WTC11 (cell line): ENCODE measurements around the gene NDST4. TPM values are rescaled to one million over a fixed set of nuclear protein-coding genes. Genes with fewer than 3 reads are reported as not detected.

Source experiments
- ATAC-seq: fragments of 200-7000 bp; cut with Tn5 transposase; 2 replicates; pipeline ENCODE4 v1.10.0; 2021; ENCODE audit warnings: mild to moderate bottlenecking, moderate library complexity
- CTCF ChIA-PET: fragments of 300-600 bp; sonication (Branson Sonifier 250); formaldehyde crosslinking; loops from one replicate; lab custom pipeline; 2021; ENCODE audit warnings: antibody characterized with exemption; lab: Charles Lee
- POLR2A ChIA-PET: fragments of 350-600 bp; sonication (Branson Sonifier 250); formaldehyde crosslinking; loops from one replicate; lab custom pipeline; 2021; ENCODE audit warnings: antibody characterized with exemption; lab: Charles Lee
- DNase-seq: peaks from one replicate; pipeline ENCODE4 v3.0.0; 2021; ENCODE audit warnings: low spot score
- H3K27ac Mint-ChIP-seq: 2 replicates; pipeline ENCODE4 v1.8.0; 2021; ENCODE audit warnings: mixed read lengths
- H3K27me3 Mint-ChIP-seq: 2 replicates; pipeline ENCODE4 v1.8.0; 2021; ENCODE audit warnings: low read depth, mild to moderate bottlenecking, moderate library complexity, mixed read lengths
- H3K36me3 Mint-ChIP-seq: 2 replicates; pipeline ENCODE4 v1.8.0; 2021; ENCODE audit warnings: mixed read lengths
- H3K4me1 Mint-ChIP-seq: 2 replicates; pipeline ENCODE4 v1.8.0; 2022; ENCODE audit warnings: mixed read lengths
- H3K4me3 Mint-ChIP-seq: 2 replicates; pipeline ENCODE4 v1.8.0; 2021; ENCODE audit warnings: mild to moderate bottlenecking, moderate library complexity, mixed read lengths
- H3K9me3 Mint-ChIP-seq: 2 replicates; pipeline ENCODE4 v1.8.0; 2021; ENCODE audit warnings: mixed read lengths
- ATF2 ChIP-seq: sonication (generic); formaldehyde crosslinking; IDR thresholded peaks from 2 replicates; pipeline ENCODE4 v1.8.1; 2022; ENCODE audit warnings: low read depth, missing genetic modification reagents, borderline replicate concordance
- ATF3 ChIP-seq: sonication (generic); formaldehyde crosslinking; conservative IDR thresholded peaks from 2 replicates; pipeline ENCODE4 v1.8.1; 2022; ENCODE audit warnings: mild to moderate bottlenecking, missing genetic modification reagents
- CDX4 ChIP-seq: fragments of 250-450 bp; sonication (Bioruptor Pico); IDR thresholded peaks from 2 replicates; pipeline ENCODE4 v1.9.0; 2021; ENCODE audit warnings: moderate library complexity, mild to moderate bottlenecking, inconsistent platforms, borderline replicate concordance
- E2F5 ChIP-seq: sonication (generic); formaldehyde crosslinking; IDR thresholded peaks from 2 replicates; pipeline ENCODE4 v1.8.1; 2022; ENCODE audit warnings: mild to moderate bottlenecking, moderate library complexity, missing genetic modification reagents
- ERG ChIP-seq: fragments of 250-450 bp; sonication (Bioruptor Pico); IDR thresholded peaks from 2 replicates; pipeline ENCODE4 v1.8.0; 2021; ENCODE audit warnings: mild to moderate bottlenecking
- ESRRA ChIP-seq: sonication (generic); formaldehyde crosslinking; IDR thresholded peaks from 2 replicates; pipeline ENCODE4 v1.8.1; 2022; ENCODE audit warnings: mild to moderate bottlenecking, missing genetic modification reagents, borderline replicate concordance
- FOXK1 ChIP-seq: sonication (generic); formaldehyde crosslinking; IDR thresholded peaks from 2 replicates; pipeline ENCODE4 v1.8.0; 2022; ENCODE audit warnings: mild to moderate bottlenecking, moderate library complexity, missing genetic modification reagents
- HMGA2 ChIP-seq: fragments of 250-450 bp; sonication (Bioruptor Pico); IDR thresholded peaks from 2 replicates; pipeline ENCODE4 v1.4.0; 2021; ENCODE audit warnings: mild to moderate bottlenecking, moderate library complexity
- JUN ChIP-seq: sonication (generic); formaldehyde crosslinking; IDR thresholded peaks from 2 replicates; pipeline ENCODE4 v1.8.0; 2023; ENCODE audit warnings: mild to moderate bottlenecking, missing genetic modification reagents
- MLX ChIP-seq: sonication (generic); formaldehyde crosslinking; IDR thresholded peaks from 2 replicates; pipeline ENCODE4 v1.8.1; 2023; ENCODE audit warnings: mild to moderate bottlenecking, missing genetic modification reagents, moderate library complexity
- MYBL2 ChIP-seq: sonication (generic); formaldehyde crosslinking; IDR thresholded peaks from 2 replicates; pipeline ENCODE4 v1.8.1; 2023; ENCODE audit warnings: mild to moderate bottlenecking, moderate library complexity, missing genetic modification reagents
- NFATC4 ChIP-seq: fragments of 250-450 bp; sonication (Bioruptor Pico); IDR thresholded peaks from 2 replicates; pipeline ENCODE4 v1.9.0; 2021; ENCODE audit warnings: mild to moderate bottlenecking
- NFE2L1 ChIP-seq: sonication (generic); formaldehyde crosslinking; IDR thresholded peaks from 2 replicates; pipeline ENCODE4 v1.8.1; 2023; ENCODE audit warnings: missing genetic modification reagents
- NR3C1 ChIP-seq: sonication (generic); formaldehyde crosslinking; conservative IDR thresholded peaks from 2 replicates; pipeline ENCODE4 v1.8.1; 2023; ENCODE audit warnings: low read depth, mild to moderate bottlenecking, missing genetic modification reagents
- PREB ChIP-seq: sonication (generic); formaldehyde crosslinking; IDR thresholded peaks from 2 replicates; pipeline ENCODE4 v1.8.1; 2022; ENCODE audit warnings: mild to moderate bottlenecking, missing genetic modification reagents, moderate library complexity, borderline replicate concordance
- PRRX2 ChIP-seq: fragments of 250-450 bp; sonication (Bioruptor Pico); IDR thresholded peaks from 2 replicates; pipeline ENCODE4 v1.8.0; 2021; ENCODE audit warnings: mild to moderate bottlenecking
- SP1 ChIP-seq: sonication (generic); formaldehyde crosslinking; conservative IDR thresholded peaks from 2 replicates; pipeline ENCODE4 v1.8.1; 2022; ENCODE audit warnings: missing genetic modification reagents
- ZNF396 ChIP-seq: fragments of 250-450 bp; sonication (Bioruptor Pico); IDR thresholded peaks from 2 replicates; pipeline ENCODE4 v1.8.0; 2021; ENCODE audit warnings: mild to moderate bottlenecking, moderate library complexity, borderline replicate concordance
- ZNF416 ChIP-seq: fragments of 250-450 bp; sonication (Bioruptor Pico); IDR thresholded peaks from 2 replicates; pipeline ENCODE4 v1.9.0; 2021; ENCODE audit warnings: mild to moderate bottlenecking, inconsistent platforms
- ZNF423 ChIP-seq: fragments of 250-450 bp; sonication (Bioruptor Pico); IDR thresholded peaks from 2 replicates; pipeline ENCODE4 v2.1.2; 2022; ENCODE audit warnings: mild to moderate bottlenecking, moderate library complexity
- ZNF671 ChIP-seq: fragments of 250-450 bp; sonication (Bioruptor Pico); IDR thresholded peaks from 2 replicates; pipeline ENCODE4 v1.8.0; 2021; ENCODE audit warnings: mild to moderate bottlenecking
- total RNA-seq: library from RNA; stranded (reverse); gene quantifications from 3 replicates; pipeline ENCODE4 v1.2.3, GENCODE V29; 2021

Gene NDST4
- total RNA-seq, 1 experiment from 2014 or later: not detected

GRCh38 chr4:114964026-114964425 is 149.4 kb downstream of the NDST4 start:
- H3K36me3 Mint-ChIP-seq: peaks cover 2% of the 10 kb centered on the region; the same call in 1 of the 2 replicates
- no peaks in the 10 kb centered on the region for H3K27me3 Mint-ChIP-seq
- ChIA-PET CTCF (no interaction called here), POLR2A (no interaction called here)
- no peak overlapping the region for H3K4me3 Mint-ChIP-seq
- no peaks in the 10 kb centered on the region for H3K4me1 Mint-ChIP-seq
- no peak overlapping the region for H3K27ac Mint-ChIP-seq
- ATAC-seq (no peak), DNase-seq (no peak)
- TF ChIP-seq HMGA2 (CRISPR knock-in tag) (no peak), SP1 (CRISPR knock-in tag) (no peak), ZNF396 (CRISPR knock-in tag) (no peak), FOXK1 (CRISPR knock-in tag) (no peak), NFATC4 (CRISPR knock-in tag) (no peak), ATF2 (CRISPR knock-in tag) (no peak), PRRX2 (CRISPR knock-in tag) (no peak), ZNF671 (CRISPR knock-in tag) (no peak), ERG (CRISPR knock-in tag) (no peak)
- peaks cover 9% of the 10 kb centered on the region for H3K9me3 Mint-ChIP-seq

- POLR2A ChIA-PET: no interaction called here
- Mint-ChIP-seq H3K27ac (no peak overlapping the region), H3K36me3 (no peaks in the 10 kb centered on the region), H3K4me1 (peaks cover 8% of the 10 kb centered on the region), H3K27me3 (no peaks in the 10 kb centered on the region), H3K4me3 (no peak overlapping the region), H3K9me3 (no peaks in the 10 kb centered on the region)
- TF ChIP-seq ESRRA (CRISPR knock-in tag): no peak
- TF ChIP-seq E2F5 (CRISPR knock-in tag): no peak
- no peak for TF ChIP-seq ATF3 (CRISPR knock-in tag)
- TF ChIP-seq JUN (CRISPR knock-in tag): no peak
- no peak for TF ChIP-seq NR3C1
- TF ChIP-seq ZNF416 (CRISPR knock-in tag): no peak
- TF ChIP-seq PREB (CRISPR knock-in tag): no peak
- no peak for TF ChIP-seq CDX4 (CRISPR knock-in tag)
- no peak for TF ChIP-seq ZNF423 (CRISPR knock-in tag)
- no peak for TF ChIP-seq MLX (CRISPR knock-in tag)
- TF ChIP-seq MYBL2 (CRISPR knock-in tag): no peak
- TF ChIP-seq NFE2L1 (CRISPR knock-in tag): no peak
- DNase-seq (no peak), ATAC-seq (no peak)
- CTCF ChIA-PET: interaction anchor here (1.0 kb wide), 1 partner anchor 31 kb away, joined by 3 read pairs; no protein-coding TSS in a partner anchor
Measured at GRCh38 chr4:114945616-114946015, 167.8 kb downstream of the NDST4 start.
